ENCODE results near the gene SREBF2.

GRCh38 chr22:41911001-41911611, 78.2 kb downstream of the SREBF2 start:
- TF ChIP-seq CTCF (IDR thresholded peaks at IDR 0.05; ENCODE audit: poor library complexity, severe bottlenecking) (no peak), POLR2AphosphoS5 (IDR thresholded peaks at IDR 0.05) (no peak), EZH2 (IDR thresholded peaks at IDR 0.05; ENCODE audit: borderline replicate concordance, insufficient read depth, low read length, poor library complexity, severe bottlenecking) (no peak), SMC3 (conservative IDR thresholded peaks at IDR 0.05; ENCODE audit: poor library complexity) (no peak)
